GM11168 (cell line): ENCODE data around the gene LUZP2.

Experiments
- in situ Hi-C: fragments of 300-500 bp; cut with MboI; formaldehyde crosslinking; loops from one replicate; pipeline ENCODE4 v1.12.0; 2022; ENCODE audit warnings: low sequenced_read_pairs; ENCODE audit not compliant: unreplicated experiment

The LUZP2 gene

GRCh38 chr11:24624432-24624831, 127.6 kb downstream of the LUZP2 start:
- in situ Hi-C loops: no loop called here

- in situ Hi-C loops: no loop called here
These were observed 129.1 kb downstream of the LUZP2 start for GRCh38 chr11:24625975-24626374.

GRCh38 chr11:24628224-24628776, 131.4 kb downstream of the LUZP2 start:
- in situ Hi-C loops: no loop called here

DNA sequence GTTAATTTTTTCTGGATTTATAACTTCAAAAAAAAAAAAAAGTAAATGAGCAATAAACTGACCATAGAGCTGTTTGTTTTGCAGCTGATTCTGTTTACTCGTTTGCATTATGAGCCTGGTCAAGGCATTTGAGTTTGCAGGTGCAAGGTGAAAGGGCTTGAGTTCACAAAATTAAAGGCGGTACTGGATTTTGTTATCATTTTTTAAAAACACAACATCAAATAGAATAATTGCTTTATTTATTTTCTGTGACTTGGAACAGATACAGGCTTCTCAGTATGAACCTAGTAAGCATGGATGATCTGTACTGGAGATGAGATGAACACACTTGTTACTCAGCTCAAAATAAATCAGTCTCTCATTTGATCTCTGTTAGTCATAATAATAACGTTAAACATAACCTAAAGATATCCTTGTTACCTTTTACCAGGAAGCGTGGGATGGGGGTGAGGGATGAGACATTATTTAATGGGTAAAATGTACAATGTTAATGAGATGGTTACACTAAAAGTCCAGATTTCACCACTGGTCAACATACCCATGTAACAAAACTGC, 137.8 kb downstream of the LUZP2 start:
- in situ Hi-C loops: no loop called here

DNA sequence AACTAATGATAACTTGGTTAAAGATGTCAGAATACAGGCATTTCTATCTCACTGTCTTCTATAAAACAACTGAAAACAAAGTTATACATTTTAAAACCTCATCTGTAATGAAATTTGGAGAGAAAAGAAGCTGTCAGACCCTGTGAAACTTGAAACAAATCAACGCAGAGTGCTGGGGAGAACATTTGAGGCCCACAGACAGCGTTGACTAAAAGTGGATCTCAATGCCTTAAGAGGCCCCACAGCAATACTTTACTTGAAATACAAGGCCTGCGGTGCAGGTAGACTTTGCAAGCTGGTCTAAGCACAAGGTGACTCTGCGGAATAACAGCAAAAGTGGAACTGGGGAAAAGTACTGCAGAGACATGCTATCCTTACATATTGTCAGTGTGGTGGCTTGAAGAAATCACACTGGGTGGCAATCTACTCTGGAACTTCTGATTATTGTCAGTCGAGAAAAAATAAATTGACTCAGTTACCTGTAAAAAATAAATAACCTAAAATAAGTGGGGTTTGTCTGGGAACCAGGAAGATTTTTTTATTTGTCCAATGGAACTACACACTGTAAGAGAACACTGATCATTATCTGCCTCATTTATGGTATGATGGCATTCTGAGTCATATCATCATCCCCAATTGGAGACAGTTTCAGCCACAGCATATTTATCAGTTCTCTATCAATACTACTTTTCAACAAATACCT, 138.9 kb downstream of the LUZP2 start:
- in situ Hi-C loops: no loop called here

DNA sequence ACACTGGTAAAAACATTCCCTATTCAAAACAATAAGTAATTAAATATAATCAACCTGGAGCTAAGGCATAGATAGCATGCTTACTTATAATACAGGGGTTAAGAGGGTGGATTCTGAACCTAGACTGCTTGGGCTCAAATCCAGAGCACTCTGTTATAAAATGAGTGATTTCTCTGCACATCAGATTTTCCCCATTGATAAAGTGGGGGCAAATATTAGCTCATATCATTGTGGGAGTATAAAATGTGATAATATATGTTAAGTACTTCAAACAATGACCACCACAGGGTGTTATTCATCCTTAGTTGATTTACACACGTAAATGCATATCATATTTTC, 139.4 kb downstream of the LUZP2 start:
- in situ Hi-C loops: no loop called here

- in situ Hi-C loops: no loop called here
These were observed 140.7 kb downstream of the LUZP2 start for GRCh38 chr11:24637520-24637919.

- in situ Hi-C loops: no loop called here
These were observed 145.8 kb downstream of the LUZP2 start for GRCh38 chr11:24642648-24643047.

DNA sequence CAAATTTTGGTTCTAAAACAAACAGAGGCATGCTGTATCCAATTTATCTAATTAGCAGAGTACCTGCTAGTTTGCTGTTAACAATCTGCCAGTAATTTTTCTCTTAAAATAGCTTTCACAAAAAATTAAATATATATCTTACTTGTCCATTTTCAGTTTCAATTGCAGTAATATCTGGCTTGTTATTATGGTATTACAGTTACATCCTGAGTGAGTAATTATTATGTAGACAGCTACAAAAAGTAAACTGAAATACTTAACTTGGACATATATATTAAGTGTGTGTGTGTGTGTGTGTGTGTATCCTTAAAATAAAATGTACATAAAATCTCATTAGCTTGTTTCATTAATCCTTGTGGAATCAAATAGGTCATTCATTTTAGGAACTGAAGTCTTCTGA, 148.7 kb downstream of the LUZP2 start:
- in situ Hi-C loops: no loop called here

DNA sequence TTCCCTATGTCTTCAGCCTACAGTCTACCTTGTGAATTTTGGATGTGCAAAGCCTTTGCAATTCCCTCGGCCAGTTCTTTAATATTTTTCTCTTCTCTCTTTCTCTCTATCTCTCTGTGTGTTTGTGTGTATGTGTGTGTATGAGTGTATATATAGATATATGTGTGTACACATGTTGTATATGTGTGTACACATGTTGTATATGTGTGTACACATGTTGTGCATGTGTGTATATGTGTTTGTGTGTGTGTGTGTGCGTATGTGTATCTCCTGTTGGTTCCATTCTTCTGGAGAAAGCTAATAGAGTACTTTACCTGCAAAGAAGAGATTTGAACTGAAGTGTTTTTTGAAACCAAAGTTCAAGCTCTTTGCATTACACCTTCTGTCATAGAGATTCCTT, 155.0 kb downstream of the LUZP2 start:
- in situ Hi-C loops: no loop called here

DNA sequence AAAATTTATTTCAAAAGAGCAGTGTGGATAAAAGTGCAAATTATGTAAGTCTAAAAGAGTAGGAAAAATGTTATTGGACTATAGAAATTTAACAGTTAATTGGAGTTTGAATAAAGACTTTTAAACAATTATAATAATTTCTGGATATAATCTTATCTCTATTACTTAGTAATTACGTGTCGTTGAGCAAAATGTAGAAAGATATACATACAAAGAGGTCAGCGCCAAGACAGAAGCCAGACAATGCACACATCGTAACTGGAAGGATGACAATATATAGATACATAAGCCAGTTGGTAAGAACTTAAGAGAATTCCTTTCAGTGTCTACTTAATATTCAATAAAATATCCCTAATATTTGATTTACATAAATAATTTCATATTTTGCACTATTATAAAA, 157.0 kb downstream of the LUZP2 start:
- in situ Hi-C loops: no loop called here

DNA sequence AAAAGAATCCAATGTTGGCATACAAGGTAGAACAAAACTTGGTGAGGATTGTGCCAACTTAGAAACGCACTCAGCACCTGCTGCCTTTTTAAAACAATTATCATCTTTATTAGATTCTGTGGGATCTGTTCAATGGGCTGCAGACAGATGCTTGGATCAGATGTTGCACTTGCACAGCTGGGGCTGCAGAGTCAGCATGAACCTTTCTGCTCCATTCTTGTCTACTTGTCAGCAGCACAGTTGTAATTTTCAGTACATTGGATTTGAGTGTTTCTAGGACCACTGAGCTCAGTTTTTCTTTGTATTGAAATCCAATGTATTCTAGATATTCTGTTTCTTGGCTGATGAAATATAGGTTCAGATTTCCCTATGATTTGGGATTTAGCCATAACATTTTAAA, 164.5 kb downstream of the LUZP2 start:
- in situ Hi-C loops: no loop called here

- in situ Hi-C loops: no loop called here
These were observed 167.5 kb downstream of the LUZP2 start for GRCh38 chr11:24664399-24664798.

DNA sequence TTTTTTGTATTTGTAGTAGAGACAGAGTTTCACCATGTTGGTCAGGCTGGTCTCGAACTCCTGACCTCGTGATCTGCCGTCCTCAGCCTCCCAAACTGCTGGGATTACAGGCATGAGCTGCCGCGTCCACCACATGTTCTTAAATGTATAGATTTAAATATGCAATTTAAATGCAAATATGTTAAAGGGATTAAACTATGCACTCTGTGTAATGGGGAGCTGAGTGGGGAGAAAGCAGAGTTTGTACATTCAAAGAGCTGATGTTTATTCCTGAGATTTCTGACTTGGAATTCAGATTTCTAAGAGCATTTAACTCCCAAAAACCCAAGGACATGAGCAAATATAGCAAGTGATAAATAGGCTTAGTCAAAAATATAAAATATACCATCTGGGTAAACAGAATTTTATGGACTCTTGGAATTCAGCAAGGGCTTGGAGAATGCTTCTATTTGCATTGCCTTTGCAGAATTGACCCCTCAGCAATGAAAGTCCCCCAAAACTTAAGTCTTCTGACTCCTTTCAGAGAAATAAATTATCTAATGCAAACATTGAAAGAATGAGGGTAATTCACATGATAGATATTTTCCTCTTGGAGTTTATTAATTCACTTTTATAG, 170.6 kb downstream of the LUZP2 start:
- in situ Hi-C loops: no loop called here

GRCh38 chr11:24678703-24679348, 182.0 kb downstream of the LUZP2 start:
- in situ Hi-C loops: no loop called here

GRCh38 chr11:24679821-24680351, 183.0 kb downstream of the LUZP2 start:
- in situ Hi-C loops: no loop called here

DNA sequence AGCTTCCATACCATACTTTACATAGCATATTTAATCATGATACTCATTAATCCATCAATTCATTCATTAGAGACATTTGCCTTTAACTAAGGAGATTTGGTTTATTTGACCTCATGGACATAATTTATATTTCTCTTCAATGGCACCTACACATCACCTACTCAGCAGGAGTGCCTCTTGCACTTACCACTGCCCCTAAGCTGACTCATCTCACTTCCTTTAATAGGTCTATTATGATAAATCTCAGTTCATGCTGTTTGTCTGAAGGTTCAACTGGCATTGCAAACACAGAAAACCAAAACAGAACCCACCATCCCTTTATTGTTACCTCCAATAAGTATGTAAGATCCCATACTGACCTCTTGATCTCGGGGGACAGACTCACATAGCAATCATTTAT, 186.7 kb downstream of the LUZP2 start:
- in situ Hi-C loops: no loop called here

DNA sequence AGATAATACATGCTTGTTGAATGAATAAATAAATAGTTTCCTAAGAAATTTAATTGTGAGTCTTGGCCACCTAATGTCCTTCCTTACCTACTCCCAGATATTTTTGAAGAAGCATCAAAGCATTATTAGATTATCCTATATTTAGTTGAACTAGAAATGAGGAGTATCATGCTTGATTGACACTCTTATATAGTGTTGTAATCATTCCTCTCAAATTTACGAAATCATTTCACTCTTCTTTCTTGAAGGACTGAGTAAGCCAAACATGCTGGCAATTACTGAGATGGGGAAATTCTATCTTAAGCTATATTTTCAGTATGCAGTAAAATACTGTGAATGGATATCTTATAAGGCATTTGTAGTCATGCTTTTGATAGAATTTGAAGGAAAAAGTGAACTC, 189.0 kb downstream of the LUZP2 start:
- in situ Hi-C loops: no loop called here

DNA sequence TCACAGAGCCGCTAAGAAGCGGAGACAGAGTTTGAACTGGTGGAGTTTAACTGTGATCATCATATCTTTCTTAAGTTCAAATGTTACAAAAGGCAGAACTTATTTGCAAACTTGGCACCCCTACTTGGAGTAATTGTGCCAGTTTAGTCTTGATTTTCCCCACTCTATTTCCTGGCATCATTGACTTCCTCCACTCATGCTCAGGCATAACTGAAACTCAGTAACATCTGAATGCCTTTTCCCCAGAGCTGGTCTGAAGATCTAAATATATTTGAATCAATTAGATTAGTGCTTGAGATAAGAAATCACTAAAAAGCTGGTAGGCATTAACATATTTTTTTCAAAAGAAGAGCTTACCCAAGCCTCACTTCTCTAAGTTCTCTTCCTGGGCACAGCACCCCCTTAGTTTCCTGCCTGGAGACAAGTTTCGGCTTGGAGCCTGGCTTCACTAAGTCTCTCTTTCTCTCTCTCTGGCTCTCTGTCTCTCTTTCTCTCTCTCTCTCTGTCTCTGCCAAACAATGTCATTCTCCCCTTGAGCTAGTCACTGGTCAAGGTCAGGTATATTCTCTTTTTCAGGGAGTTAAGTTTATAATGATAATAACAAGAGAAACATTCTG, 190.8 kb downstream of the LUZP2 start:
- in situ Hi-C loops: no loop called here

DNA sequence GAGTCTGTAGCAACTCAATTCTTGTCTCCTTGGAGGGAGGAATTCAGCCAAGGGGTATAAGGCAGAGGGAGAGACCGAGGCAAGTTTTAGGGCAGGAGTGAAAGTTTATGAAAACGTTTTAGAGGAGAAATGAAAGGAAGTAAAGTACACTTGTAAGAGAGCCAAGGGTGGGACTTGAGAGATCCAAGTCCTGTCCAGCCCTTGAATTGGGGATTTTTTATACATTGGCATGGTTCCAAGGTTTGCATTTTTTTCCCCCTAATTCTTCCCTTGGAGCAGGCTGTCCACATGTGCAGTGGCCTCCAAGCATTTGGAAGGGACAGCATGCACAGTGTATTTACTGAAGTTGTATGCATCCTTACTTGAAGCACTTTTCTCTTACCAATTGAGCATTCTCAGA, 192.1 kb downstream of the LUZP2 start:
- in situ Hi-C loops: no loop called here
